Adipocyte (in vitro differentiated cells): ENCODE results near the gene JAZF1.
A peak's percentile ranks its signal among the peaks of the same experiment; 100 is the strongest.

ENCODE experiments used
- DNase-seq: peaks from one replicate; pipeline ENCODE4 v3.0.0-alpha.2; 2015; ENCODE audit warnings: low read depth
- H3K27me3 ChIP-seq: replicated peaks from 2 replicates; pipeline ENCODE4 v1.7.0; 2013; ENCODE audit warnings: mild to moderate bottlenecking, low read length, moderate library complexity; ENCODE audit not compliant: control insufficient read depth, insufficient read depth
- H3K36me3 ChIP-seq: 2 replicates; pipeline ENCODE4 v1.7.0; 2013; ENCODE audit warnings: low read length, mild to moderate bottlenecking, moderate library complexity; ENCODE audit not compliant: control insufficient read depth, insufficient read depth, severe bottlenecking
- H3K4me1 ChIP-seq: 2 replicates; pipeline ENCODE4 v1.7.0; 2013; ENCODE audit warnings: mild to moderate bottlenecking, low read length, moderate library complexity; ENCODE audit not compliant: control insufficient read depth, insufficient read depth
- H3K4me3 ChIP-seq: 2 replicates; pipeline ENCODE4 v1.7.0; 2013; ENCODE audit warnings: mild to moderate bottlenecking, low read length, moderate library complexity
- H3K9ac ChIP-seq: 2 replicates; pipeline ENCODE4 v1.7.0; 2013; ENCODE audit warnings: mild to moderate bottlenecking, low read length, moderate library complexity
- H3K9me3 ChIP-seq: 2 replicates; pipeline ENCODE4 v1.7.0; 2013; ENCODE audit warnings: mild to moderate bottlenecking, low read length, moderate library complexity; ENCODE audit not compliant: control insufficient read depth

Gene JAZF1

DNA sequence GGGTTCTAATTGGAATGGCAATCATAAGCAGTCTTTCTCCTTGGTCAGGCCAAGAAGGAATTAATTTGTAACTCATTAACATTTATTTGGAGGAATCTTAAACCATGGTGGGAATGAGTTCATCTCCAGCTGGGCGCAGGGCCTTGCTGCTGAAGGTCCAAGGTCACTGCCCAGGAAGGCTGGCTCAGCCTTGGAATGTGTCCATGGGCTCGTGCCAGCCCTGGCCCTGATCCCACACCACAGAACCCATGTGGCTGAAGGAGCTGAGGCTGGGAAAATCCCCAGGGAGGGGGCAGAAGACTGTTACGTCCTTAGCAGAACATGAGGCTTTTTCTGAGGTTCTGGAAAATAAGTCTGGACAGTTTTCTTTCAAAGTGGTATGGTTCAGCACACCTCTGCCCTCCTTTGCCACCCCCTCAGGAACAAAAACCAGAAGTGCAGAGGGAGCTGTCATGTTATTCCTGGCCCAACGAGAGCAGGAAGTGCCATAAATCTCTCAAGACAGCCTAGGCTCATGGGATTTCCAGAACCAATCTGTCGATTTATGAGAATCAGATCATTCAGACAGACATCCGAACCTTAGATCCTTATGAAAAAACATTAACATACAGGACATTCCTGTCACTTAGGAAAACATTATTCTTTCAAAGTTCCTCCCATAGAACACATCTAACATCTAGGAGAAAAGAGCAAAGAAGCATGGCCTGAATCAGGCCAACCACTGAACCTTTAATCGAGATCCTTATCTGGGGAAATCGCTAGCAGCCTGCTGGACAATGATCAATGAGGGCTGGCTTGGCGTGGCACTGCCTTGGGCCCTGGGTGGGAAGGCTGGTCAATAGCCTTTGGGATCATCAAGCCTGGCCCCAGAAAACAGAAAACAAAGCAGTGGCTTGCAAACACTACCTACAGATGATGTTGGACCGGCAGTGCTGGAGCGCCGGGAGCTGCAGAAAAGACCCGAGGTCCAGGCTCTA, 306.3 kb downstream of the JAZF1 start:
- H3K4me3 ChIP-seq, result no peak overlapping the region
- H3K9me3 ChIP-seq, result peaks cover 6% of the 10 kb centered on the region
- H3K36me3 ChIP-seq, result no peaks in the 10 kb centered on the region
- peaks cover 27% of the 10 kb centered on the region for H3K4me1 ChIP-seq
- no peaks in the 10 kb centered on the region for H3K27me3 ChIP-seq
- DNase-seq, result peak; percentile 34
- H3K9ac ChIP-seq, result no peak overlapping the region

DNA sequence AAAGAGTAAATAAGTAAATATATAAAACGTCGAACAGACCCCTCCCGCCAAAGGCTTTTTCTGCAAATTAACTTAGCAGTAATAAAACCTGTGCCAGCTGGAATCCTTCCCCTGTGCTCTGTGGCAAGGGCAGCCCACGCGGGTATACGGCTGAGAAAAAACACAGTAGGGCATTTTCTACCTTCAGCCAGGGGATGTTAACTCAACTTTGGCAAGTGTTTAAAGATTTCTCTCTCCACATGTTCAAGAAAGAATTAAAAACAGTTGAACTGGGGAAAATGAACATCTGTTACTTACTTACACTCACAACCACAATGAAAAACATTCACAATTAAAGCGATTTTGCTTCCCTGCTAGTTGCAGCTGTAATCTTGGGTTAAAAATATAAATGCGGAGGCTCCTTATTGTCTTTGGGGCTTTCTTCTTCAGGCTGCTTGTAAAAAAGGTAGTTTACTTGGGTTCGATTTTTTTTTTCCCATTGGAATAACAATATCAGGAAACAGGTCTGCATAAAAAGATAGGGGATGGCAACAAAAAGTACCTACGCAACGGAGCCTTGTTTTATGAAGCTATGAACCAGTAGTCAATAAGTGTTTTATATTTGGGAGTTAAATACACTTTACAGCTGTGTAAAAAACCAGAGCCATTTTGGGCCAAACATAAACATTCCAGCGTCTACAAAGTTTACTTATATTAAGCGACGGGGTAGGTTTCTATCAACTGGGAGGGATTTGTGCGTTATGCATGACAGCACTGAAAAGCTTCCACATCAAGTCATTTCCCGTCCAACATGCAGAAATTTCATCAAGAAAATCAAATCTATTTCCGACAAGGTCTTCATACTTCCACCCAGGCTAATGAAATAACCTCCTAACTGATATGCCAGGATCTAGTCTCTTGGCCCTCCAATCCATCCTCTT, 308.0 kb downstream of the JAZF1 start:
- Histone ChIP-seq H3K27me3 (no peaks in the 10 kb centered on the region), H3K36me3 (no peaks in the 10 kb centered on the region), H3K9me3 (peaks cover 6% of the 10 kb centered on the region), H3K9ac (no peak overlapping the region), H3K4me1 (peaks cover 27% of the 10 kb centered on the region), H3K4me3 (no peak overlapping the region)
- DNase-seq, result peak; percentile 16

DNA sequence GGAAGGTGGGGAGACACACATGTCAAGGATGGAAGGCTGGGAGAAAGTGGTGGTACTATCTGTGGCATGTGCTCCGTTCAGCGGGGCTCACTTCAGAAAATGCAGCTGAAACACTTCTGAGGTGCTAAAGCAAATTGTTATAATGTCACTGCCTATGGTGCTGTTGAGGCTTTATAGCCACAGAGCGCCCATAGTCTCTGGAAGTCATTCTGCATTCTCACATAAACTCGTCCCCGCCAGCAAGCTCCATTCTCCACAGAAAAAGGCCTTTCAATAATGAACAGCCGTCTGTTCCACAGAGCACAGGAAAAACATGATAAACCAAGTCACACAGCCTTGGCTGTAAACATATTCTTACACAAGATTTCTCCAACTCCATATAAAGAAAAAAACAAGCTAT, 308.7 kb downstream of the JAZF1 start:
- H3K27me3 ChIP-seq, result no peaks in the 10 kb centered on the region
- H3K9ac ChIP-seq, result no peak overlapping the region
- no peak for DNase-seq
- H3K9me3 ChIP-seq, result peaks cover 6% of the 10 kb centered on the region
- H3K36me3 ChIP-seq, result no peaks in the 10 kb centered on the region
- H3K4me1 ChIP-seq, result peaks cover 27% of the 10 kb centered on the region
- no peak overlapping the region for H3K4me3 ChIP-seq

DNA sequence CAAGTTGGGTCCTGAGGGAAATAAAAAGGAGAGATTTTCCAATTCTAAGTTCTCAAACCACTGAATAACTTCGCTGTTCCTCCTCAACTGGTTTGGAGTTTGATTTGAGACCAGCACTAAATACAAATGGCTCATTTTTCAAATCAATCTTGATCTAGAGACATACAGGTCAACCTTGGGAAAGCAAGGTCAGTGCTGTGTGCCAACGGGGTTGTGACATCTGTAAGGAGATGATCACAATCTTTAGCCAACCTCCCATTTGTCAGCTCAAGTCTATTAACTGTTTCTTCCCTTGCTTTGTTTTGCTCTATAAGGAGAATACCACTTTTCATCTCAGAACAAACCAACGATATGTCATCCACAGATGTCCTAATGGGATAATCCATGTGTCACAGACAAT, 309.5 kb downstream of the JAZF1 start:
- DNase-seq, result no peak
- H3K4me3 ChIP-seq, result no peak overlapping the region
- H3K9me3 ChIP-seq, result peaks cover 6% of the 10 kb centered on the region
- H3K27me3 ChIP-seq, result no peaks in the 10 kb centered on the region
- H3K9ac ChIP-seq, result no peak overlapping the region
- H3K36me3 ChIP-seq, result no peaks in the 10 kb centered on the region
- H3K4me1 ChIP-seq, result peaks cover 27% of the 10 kb centered on the region

DNA sequence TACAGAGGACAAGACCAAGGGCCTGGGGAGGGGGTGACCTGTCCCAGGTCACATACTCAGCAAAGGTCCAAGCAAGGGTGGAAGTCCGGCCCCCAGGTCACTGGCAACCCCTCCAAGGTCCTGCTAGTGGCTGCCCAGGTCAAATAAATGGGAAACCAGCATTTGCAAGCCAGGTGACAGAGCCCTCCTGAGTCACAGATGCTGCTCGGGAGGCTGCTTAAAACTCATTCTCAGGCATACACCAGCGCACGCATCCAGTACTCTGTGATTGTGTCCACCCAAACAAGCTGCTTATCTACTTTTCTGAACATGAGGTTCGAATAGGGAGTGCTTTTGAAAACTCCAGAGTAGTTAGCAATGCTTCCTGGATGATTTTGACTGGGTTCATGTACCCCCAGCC, 310.0 kb downstream of the JAZF1 start:
- peaks cover 6% of the 10 kb centered on the region for H3K9me3 ChIP-seq
- H3K4me3 ChIP-seq, result no peak overlapping the region
- no peak for DNase-seq

DNA sequence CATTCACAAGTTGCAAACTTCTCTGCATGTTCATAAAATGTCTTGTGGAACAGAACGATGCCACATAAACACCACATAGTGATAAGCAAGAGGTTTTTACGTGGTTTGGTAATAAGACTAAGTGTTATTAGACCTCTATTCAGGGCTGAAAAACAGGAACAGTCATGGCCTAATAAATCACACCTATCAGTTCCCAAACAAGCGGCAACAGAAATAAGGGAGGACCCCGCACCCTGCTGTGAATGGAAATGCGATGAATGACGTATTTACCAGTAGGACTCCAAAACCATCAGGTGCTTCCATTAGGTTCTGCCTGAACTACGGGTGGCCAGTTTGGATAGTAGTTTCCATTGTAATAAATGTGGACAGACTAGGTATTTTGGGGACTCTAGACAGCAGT, 311.5 kb downstream of the JAZF1 start:
- peaks cover 21% of the 10 kb centered on the region for H3K4me1 ChIP-seq
- H3K4me3 ChIP-seq, result no peak overlapping the region
- H3K36me3 ChIP-seq, result no peaks in the 10 kb centered on the region
- H3K9ac ChIP-seq, result no peak overlapping the region
- peaks cover 6% of the 10 kb centered on the region for H3K9me3 ChIP-seq
- no peak for DNase-seq
- no peaks in the 10 kb centered on the region for H3K27me3 ChIP-seq

More for the DNA sequence above, 310.0 kb downstream of the JAZF1 start:
- H3K27me3 ChIP-seq, result no peaks in the 10 kb centered on the region
- H3K36me3 ChIP-seq, result no peaks in the 10 kb centered on the region
- no peak overlapping the region for H3K9ac ChIP-seq
- H3K4me1 ChIP-seq, result peaks cover 27% of the 10 kb centered on the region

DNA sequence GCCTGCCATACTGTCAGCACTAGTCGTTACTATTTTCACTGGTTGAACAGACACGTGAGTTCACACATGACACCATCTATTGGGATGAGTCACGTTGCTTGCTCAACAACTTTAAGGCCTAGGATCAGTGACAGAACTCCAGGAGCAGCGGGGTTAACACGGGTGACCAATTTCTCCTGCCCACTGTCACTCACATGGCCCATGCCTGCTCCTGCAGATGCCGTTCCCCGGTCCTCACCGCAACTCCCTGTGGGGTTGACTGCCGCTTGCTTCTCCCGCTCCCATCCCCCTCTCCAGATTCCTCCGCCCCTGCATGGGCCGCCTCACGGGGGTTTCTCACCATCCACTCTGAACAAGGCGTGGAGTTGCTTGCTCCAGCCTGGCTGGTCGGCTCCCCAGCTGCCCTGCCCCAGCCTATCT, 312.5 kb downstream of the JAZF1 start:
- no peaks in the 10 kb centered on the region for H3K36me3 ChIP-seq
- peaks cover 12% of the 10 kb centered on the region for H3K4me1 ChIP-seq
- peaks cover 6% of the 10 kb centered on the region for H3K9me3 ChIP-seq
- H3K9ac ChIP-seq, result no peak overlapping the region
- no peaks in the 10 kb centered on the region for H3K27me3 ChIP-seq
- DNase-seq, result no peak
- H3K4me3 ChIP-seq, result no peak overlapping the region

DNA sequence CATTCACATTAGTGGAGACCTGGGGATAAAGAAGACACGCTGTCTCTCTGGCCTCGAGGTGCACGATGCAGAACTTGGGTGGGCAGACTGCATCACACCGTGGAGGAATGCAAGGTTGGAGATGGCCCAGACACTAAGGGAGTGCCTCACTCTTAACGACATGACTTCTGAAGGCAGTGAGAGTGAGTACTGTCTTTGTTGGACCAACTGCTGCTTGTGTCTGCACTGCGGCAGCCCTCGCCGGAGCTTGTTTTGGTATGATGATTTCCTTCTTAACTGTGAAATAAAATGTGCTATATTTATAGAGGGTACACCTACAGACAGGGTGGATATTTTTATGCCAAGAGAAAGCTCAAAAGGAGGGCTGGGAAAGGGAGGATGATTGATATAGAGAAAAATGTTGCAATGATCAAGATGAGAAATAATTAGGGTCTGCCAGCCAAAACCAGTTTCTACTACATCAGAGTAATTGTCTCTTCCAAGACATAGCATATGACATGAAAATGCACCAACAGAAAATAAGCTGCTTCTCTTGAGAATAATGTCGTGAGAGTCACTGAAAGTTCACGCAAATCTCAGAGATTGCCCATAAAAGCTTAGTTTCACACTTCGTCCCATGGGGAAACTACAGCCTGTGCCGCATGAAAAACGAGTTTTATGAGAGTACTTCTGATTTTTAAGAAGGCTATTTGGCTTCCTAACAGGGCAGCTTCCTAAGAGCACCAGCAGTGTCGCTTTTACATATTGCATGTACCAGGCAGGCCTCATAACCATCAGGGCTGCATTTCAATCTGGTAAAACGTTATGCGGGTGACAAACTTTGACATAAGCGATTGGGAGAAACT, 313.5 kb downstream of the JAZF1 start:
- H3K9me3 ChIP-seq, result peaks cover 6% of the 10 kb centered on the region
- peaks cover 2% of the 10 kb centered on the region for H3K4me1 ChIP-seq
- no peaks in the 10 kb centered on the region for H3K27me3 ChIP-seq
- DNase-seq, result no peak
- H3K4me3 ChIP-seq, result no peak overlapping the region
- no peaks in the 10 kb centered on the region for H3K36me3 ChIP-seq
- H3K9ac ChIP-seq, result no peak overlapping the region

DNA sequence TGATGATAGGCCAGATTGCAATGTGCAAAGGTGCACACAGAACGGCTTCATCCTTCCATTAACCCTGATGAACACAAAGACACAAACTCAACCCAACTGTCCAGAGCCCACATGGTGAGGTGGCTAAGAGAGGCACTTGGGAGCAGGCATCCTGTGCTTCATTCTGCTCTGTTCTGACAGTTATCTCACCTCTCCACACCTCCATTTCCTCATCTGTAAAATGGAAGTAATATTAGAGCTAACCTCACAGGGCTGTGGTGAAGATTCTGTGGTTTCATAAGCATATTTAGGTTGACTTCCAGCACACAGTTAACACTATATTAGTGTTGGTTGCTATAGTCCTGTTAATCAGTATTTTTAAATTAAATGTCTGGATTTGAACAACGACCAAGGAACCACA, 314.3 kb downstream of the JAZF1 start:
- Histone ChIP-seq H3K4me3 (no peak overlapping the region), H3K27me3 (no peaks in the 10 kb centered on the region), H3K4me1 (no peaks in the 10 kb centered on the region), H3K9ac (no peak overlapping the region), H3K9me3 (peaks cover 5% of the 10 kb centered on the region), H3K36me3 (no peaks in the 10 kb centered on the region)
- no peak for DNase-seq

DNA sequence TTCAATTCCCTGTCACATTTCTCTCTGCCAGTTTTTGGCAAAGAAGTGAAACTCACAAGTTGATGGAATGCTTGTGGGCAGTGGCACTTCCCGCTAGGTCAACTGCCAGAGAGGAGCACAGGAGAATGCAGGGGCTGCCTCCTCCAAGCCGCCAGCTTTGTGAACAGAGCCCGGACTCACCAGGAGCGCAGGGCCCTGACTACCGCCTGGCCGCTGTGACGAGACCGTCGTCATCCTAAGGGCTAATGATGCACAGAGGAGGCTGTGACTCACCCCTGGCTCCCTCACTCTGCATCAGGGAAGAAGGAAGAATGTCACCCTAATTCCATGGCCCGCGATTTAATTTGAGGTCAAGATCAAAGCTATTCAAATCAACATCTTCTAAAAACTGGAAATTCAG, 316.7 kb downstream of the JAZF1 start:
- Histone ChIP-seq H3K9ac (no peak overlapping the region), H3K4me1 (no peaks in the 10 kb centered on the region), H3K9me3 (no peaks in the 10 kb centered on the region), H3K36me3 (no peaks in the 10 kb centered on the region), H3K4me3 (no peak overlapping the region), H3K27me3 (no peaks in the 10 kb centered on the region)
- DNase-seq, result peak; percentile 63
